Prostate gland (tissue), 2 donors: ENCODE results near the gene PSMA7. TPM values are rescaled to one million over a fixed set of nuclear protein-coding genes. Genes with fewer than 3 reads are reported as not detected.

Experiments
- DNase-seq: peaks from one replicate; pipeline ENCODE4 v3.0.0-alpha.2; 2019; ENCODE audit warnings: low spot score
- H3K27ac ChIP-seq, 2 donors: fragments of 200-600 bp; sonication (generic); 2 replicates each; pipeline ENCODE4 v1.5.1; 2017 to 2019
- H3K27me3 ChIP-seq: fragments of 200-600 bp; sonication (generic); replicated peaks from 2 replicates; pipeline ENCODE4 v1.5.1; 2019; ENCODE audit not compliant: insufficient read depth
- H3K36me3 ChIP-seq, 2 donors: fragments of 200-600 bp; sonication (generic); 1 replicate in 1 of 2; 2 replicates in 1 of 2; pipeline versions ENCODE4 v1.5.1 to v1.8.1; 2017 to 2019
- H3K4me1 ChIP-seq: fragments of 200-600 bp; sonication (generic); replicated peaks from 2 replicates; pipeline ENCODE4 v1.5.1; 2019
- H3K4me3 ChIP-seq, 2 donors: fragments of 200-600 bp; sonication (generic); 2 replicates each; pipeline ENCODE4 v1.5.1; 2017 to 2019
- H3K9me3 ChIP-seq: fragments of 200-600 bp; sonication (generic); 2 replicates; pipeline ENCODE4 v1.5.1; 2017
- CTCF ChIP-seq, 4 experiments: fragments of 200-600 bp in 2 of 4; fragments of 450-650 bp in 2 of 4; sonication (generic) in 2 of 4; IDR thresholded peaks; 1 replicate in 3 of 4; 2 replicates in 1 of 4; pipeline ENCODE4 v1.5.1; 2016 to 2019; ENCODE audit warnings: antibody characterized with exemption in 4 of 4, mild to moderate bottlenecking in 2 of 4, moderate library complexity in 2 of 4
- POLR2A ChIP-seq: fragments of 450-650 bp; IDR thresholded peaks from one replicate; pipeline ENCODE4 v1.6.1; 2016; ENCODE audit warnings: antibody characterized with exemption, mild to moderate bottlenecking
- POLR2AphosphoS5 ChIP-seq: sonication (generic); formaldehyde crosslinking; IDR thresholded peaks from one replicate; pipeline ENCODE4 v1.6.1; 2017; ENCODE audit warnings: antibody characterized with exemption
- WGBS: methylation state at CpG from one replicate; pipeline ENCODE4 v1.1.5; 2018; 5-methylcytosine and 5-hydroxymethylcytosine counted together
- intact Hi-C: fragments of 100-400 bp; cut with DNase I; formaldehyde crosslinking; loops from one replicate; pipeline ENCODE4 v1.14.2; 2022
- total RNA-seq, 2 donors: library from RNA; depleted of rRNA; stranded (reverse); fragments of >200 nt; gene quantifications; one replicate each; pipeline ENCODE4 v1.1.0, GENCODE V29; 2016

The PSMA7 gene
- total RNA-seq, 2 donors from 2014 or later: 176 to 250 TPM

GRCh38 chr20:62119115-62119514 lies 24.1 kb downstream of the PSMA7 start:
- Histone ChIP-seq H3K27ac (no peak overlapping the region), H3K9me3 (no peaks in the 10 kb centered on the region), H3K36me3 (no peaks in the 10 kb centered on the region), H3K4me1 (peaks cover 10% of the 10 kb centered on the region), H3K4me3 (no peak overlapping the region), H3K27me3 (no peaks in the 10 kb centered on the region)
- intact Hi-C loops: no loop called here
- DNase-seq: no peak
- TF ChIP-seq CTCF (IDR thresholded peaks at IDR 0.05) (no peak), POLR2AphosphoS5 (no peak), POLR2A (no peak)
- WGBS: 82% methylated on average over 5 of the region's 5 CpGs

GRCh38 chr20:62118113-62119043 lies 24.8 kb downstream of the PSMA7 start:
- intact Hi-C loops: no loop called here
- Histone ChIP-seq H3K27ac (no peak overlapping the region), H3K9me3 (no peaks in the 10 kb centered on the region), H3K4me3 (no peak overlapping the region), H3K27me3 (no peaks in the 10 kb centered on the region), H3K36me3 (no peaks in the 10 kb centered on the region), H3K4me1 (peaks cover 3% of the 10 kb centered on the region)
- 47% methylated on average over 21 of the region's 21 CpGs for WGBS
- no peak for TF ChIP-seq POLR2A
- no peak for TF ChIP-seq CTCF (IDR thresholded peaks at IDR 0.05)
- TF ChIP-seq POLR2AphosphoS5: no peak
- no peak for DNase-seq

- 23% methylated on average over 15 of the region's 15 CpGs for WGBS
- H3K9me3 ChIP-seq: no peaks in the 10 kb centered on the region
- no peak for DNase-seq
- intact Hi-C loops: no loop called here
- no peaks in the 10 kb centered on the region for H3K36me3 ChIP-seq
- no peak for TF ChIP-seq CTCF (IDR thresholded peaks at IDR 0.05)
- no peak for TF ChIP-seq POLR2AphosphoS5
- no peak overlapping the region for H3K4me3 ChIP-seq
- no peaks in the 10 kb centered on the region for H3K4me1 ChIP-seq
- H3K27me3 ChIP-seq: no peaks in the 10 kb centered on the region
- no peak overlapping the region for H3K27ac ChIP-seq
Measured at GRCh38 chr20:62117658-62118057, 25.5 kb downstream of the PSMA7 start.

- TF ChIP-seq CTCF (IDR thresholded peaks at IDR 0.05) (no peak), POLR2A (no peak), POLR2AphosphoS5 (no peak)
- DNase-seq: no peak
- intact Hi-C loops: no loop called here
- 35% methylated on average over 9 of the region's 9 CpGs for WGBS
- H3K4me1 ChIP-seq: no peaks in the 10 kb centered on the region
- no peaks in the 10 kb centered on the region for H3K9me3 ChIP-seq
- H3K4me3 ChIP-seq: no peak overlapping the region
- H3K36me3 ChIP-seq: no peaks in the 10 kb centered on the region
- no peaks in the 10 kb centered on the region for H3K27me3 ChIP-seq
- no peak overlapping the region for H3K27ac ChIP-seq
Measured at GRCh38 chr20:62117362-62117646, 25.9 kb downstream of the PSMA7 start.
